NT2/D1 (cell line): Measurements from ENCODE around the gene SLC9A3.

Experiments
- SUZ12 ChIP-seq: IDR thresholded peaks from 2 replicates; pipeline ENCODE4 v1.6.1; 2011; ENCODE audit not compliant: insufficient read length, insufficient read depth; ENCODE audit errors: extremely low read depth
- YY1 ChIP-seq: IDR thresholded peaks from 2 replicates; pipeline ENCODE4 v1.6.1; 2011; ENCODE audit not compliant: insufficient read length, insufficient read depth

GRCh38 chr5:472076-472655 lies 52.1 kb downstream of the SLC9A3 start:
- TF ChIP-seq SUZ12: no peak
- no peak for TF ChIP-seq YY1
